Heart right ventricle (tissue), 16 donors: ENCODE results near the gene KCNMB1. TPM values are rescaled to one million over a fixed set of nuclear protein-coding genes. Genes with fewer than 3 reads are reported as not detected.

Experiments
- ATAC-seq, 8 donors: fragments of 200-7000 bp; cut with Tn5 transposase; one replicate each; pipeline ENCODE4 v1.9.1; 2020; ENCODE audit warnings: mild to moderate bottlenecking in 8 of 8, moderate library complexity in 8 of 8, moderate number of reproducible peaks in 1 of 8
- DNase-seq, 2 donors: peaks; one replicate each; pipeline ENCODE4 v3.0.0-alpha.2; 2020
- H3K27ac ChIP-seq, 10 donors: fragments of 200-600 bp; sonication (generic) in 2 of 10; one replicate each; pipeline versions ENCODE4 v1.5.0 to v1.8.0; 2020 to 2022; ENCODE audit warnings: mild to moderate bottlenecking in 3 of 10
- H3K27me3 ChIP-seq, 7 donors: fragments of 200-600 bp; one replicate each; pipeline ENCODE4 v1.8.0; 2021 to 2022; ENCODE audit warnings: mild to moderate bottlenecking in 2 of 7
- H3K36me3 ChIP-seq, 9 donors: fragments of 200-600 bp; sonication (generic) in 1 of 9; one replicate each; pipeline versions ENCODE4 v1.5.0 to v1.8.0; 2020 to 2022; ENCODE audit warnings: mild to moderate bottlenecking in 2 of 9
- H3K4me1 ChIP-seq, 9 donors: fragments of 200-600 bp; sonication (generic) in 1 of 9; one replicate each; pipeline versions ENCODE4 v1.5.0 to v1.8.0; 2020 to 2022; ENCODE audit warnings: mild to moderate bottlenecking in 4 of 9
- H3K4me3 ChIP-seq, 10 donors: fragments of 200-600 bp; sonication (generic) in 2 of 10; one replicate each; pipeline versions ENCODE4 v1.5.0 to v1.8.0; 2020 to 2022; ENCODE audit warnings: mild to moderate bottlenecking in 7 of 10, moderate library complexity in 2 of 10
- H3K9me3 ChIP-seq, 11 donors: fragments of 200-600 bp in 10 of 11; sonication (generic) in 2 of 11; one replicate each; pipeline versions ENCODE4 v1.5.0 to v1.8.0; 2013 to 2022; ENCODE audit warnings: mild to moderate bottlenecking in 2 of 11, control low read depth in 1 of 11, moderate library complexity in 1 of 11
- CTCF ChIP-seq, 9 donors: fragments of 200-600 bp; sonication (generic) in 2 of 9; IDR thresholded peaks; one replicate each; pipeline versions ENCODE4 v1.5.0 to v1.8.0; 2021 to 2022; ENCODE audit warnings: antibody characterized with exemption in 9 of 9, mild to moderate bottlenecking in 5 of 9, moderate library complexity in 1 of 9
- WGBS, 2 donors: extraction: QIAGEN DNeasy Blood & Tissue Kit; methylation state at CpG; one replicate each; pipeline ENCODE4 v1.1.7; 2013; ENCODE audit warnings: inconsistent platforms in 1 of 2; 5-methylcytosine and 5-hydroxymethylcytosine counted together
- intact Hi-C, 10 donors: fragments of 100-400 bp; cut with DNase I; formaldehyde crosslinking; loops; one replicate each; pipeline versions ENCODE4 v1.11.1 to v1.14.2; 2022
- polyA plus RNA-seq, 2 donors: library from polyadenylated mRNA; stranded (reverse); fragments of 200-250 nt; gene quantifications; one replicate each; pipeline ENCODE4 v1.2.3, GENCODE V29; 2013
- total RNA-seq, 10 donors: library from RNA; stranded (reverse); fragmentation: NEBNext Ultra II Directional in 3 of 10; extraction: Animal tissue kit (Norgen Biotek cat#: 25700) in 3 of 10; gene quantifications; one replicate each; pipeline versions ENCODE4 v1.2.1 to v1.2.4, GENCODE V29; 2021 to 2023
- donor health status: Arrhythmogenic right ventricular cardiomyopathy.
- donor health status: ischemic (EF 13 %, LVEDD 7.1; RV severe dilation, severe dysfunction).
- donor health status: healthy with polysubstance abuse.
- donor health status: DM: no; HTN: yes; CAD: no.
- donor health status: DM: no; HTN: no; CAD: no.
- donor health status: ischemic (EF 25% LVEDD 6.9; RV normal size, moderate dysfunction).
- donor health status: ischemic (EF 25% LVEDD 5.7; RV mildly dilated, moderate dysfunction).
- donor health status: healthy.
- donor health status: DM: yes; HTN: yes; CAD: no.
- donor health status: Ischemic cardiomyopathy.
- donor health status: ischemic (EF 35%, LVEDD 5.7; RV mildly dilated, moderate dysfunction).
- donor health status: nonischemic (EF 11% LVEDD 7.7; RV severe dilation, severe dysfunction).
- donor health status: DM: yes; HTN: yes; CAD: no.
- donor health status: PGD.
- donor health status: ischemic (EF 29% LVEDD 5.4; RV normal size, mild dysfunction).
- donor health status: nonischemic (EF 23%, LVEDD 6.1; RV moderate dilation, normal function).

The KCNMB1 gene
- total and polyA plus RNA-seq, 12 donors, result 0.90 to 2.8 (median 1.2) TPM

GRCh38 chr5:170389550-170389892 is 354 bp upstream of the KCNMB1 start:
- ATAC-seq (peak in 6 of 8 donors; percentile 40 to 75 (median 62)), DNase-seq (peak in 1 of 2 donors; percentile 33)
- H3K4me1 ChIP-seq, result peaks cover 0 to 41% (median 16%) of the 10 kb centered on the region in 9 donors
- H3K9me3 ChIP-seq, result no peaks in the 10 kb centered on the region
- H3K27ac ChIP-seq, result peak overlapping the region in 5 of 10 donors; percentile 47 to 76 (median 68)
- no peak for TF ChIP-seq CTCF (IDR thresholded peaks at IDR 0.05)
- peaks cover 0 to 2% (median 0%) of the 10 kb centered on the region in 9 donors for H3K36me3 ChIP-seq
- 58 to 65% methylated on average over 4 of the region's 4 CpGs for WGBS, 2 donors
- H3K4me3 ChIP-seq, result peak overlapping the region in 8 of 10 donors; percentile 23 to 52 (median 42)
- intact Hi-C loops, result no loop called here
- no peaks in the 10 kb centered on the region for H3K27me3 ChIP-seq

DNA sequence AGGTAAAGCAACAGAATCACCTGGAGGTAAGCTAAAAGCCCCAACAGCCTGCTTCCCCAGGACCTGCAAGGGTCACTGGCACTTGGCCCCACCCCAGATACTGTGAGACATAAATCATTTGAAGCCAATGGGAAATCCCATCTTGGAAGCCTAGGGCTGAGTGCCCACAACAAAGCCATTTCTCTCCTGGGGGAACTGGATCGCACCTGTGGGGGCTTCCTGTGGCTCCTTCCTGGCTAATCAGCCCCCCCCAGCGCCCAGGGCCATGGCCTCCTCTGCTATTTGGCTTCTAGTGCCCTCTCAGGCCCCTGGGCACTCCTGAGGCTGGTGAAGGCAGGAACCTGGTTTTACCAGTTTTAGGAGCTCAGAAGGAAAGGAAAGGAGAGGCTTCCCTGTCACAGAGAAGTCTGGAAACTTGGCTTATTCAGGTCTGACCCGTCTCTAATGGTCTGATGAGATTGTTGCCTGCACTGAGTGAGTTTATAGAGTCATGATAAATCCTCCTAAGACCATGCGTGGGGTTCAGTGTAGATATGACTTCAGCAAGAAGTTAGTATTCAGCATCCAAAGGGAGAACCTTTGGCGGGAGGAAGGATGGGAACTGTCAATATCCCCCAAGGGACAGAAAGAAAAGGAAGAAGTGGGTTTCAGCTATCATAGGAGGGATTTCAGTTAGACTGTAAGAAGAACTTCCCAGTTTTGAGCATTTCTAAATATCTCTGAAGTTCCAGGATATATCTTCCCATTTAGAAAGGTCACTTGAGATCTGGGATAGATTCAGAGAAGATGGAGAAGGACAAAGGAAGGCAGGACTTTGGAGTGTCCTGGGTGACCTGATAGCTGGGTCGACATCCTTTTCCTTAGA is 1.2 kb downstream of the KCNMB1 start:
- H3K4me3 ChIP-seq, result peak overlapping the region in 7 of 10 donors; percentile 17 to 52 (median 43)
- no peak for ATAC-seq
- H3K27ac ChIP-seq, result peak overlapping the region in 1 of 10 donors; percentile 76
- DNase-seq, result no peak
- no peaks in the 10 kb centered on the region for H3K9me3 ChIP-seq
- 76% methylated on average over 6 of the region's 6 CpGs for WGBS, 2 donors
- H3K36me3 ChIP-seq, result peaks cover 0 to 8% (median 0%) of the 10 kb centered on the region in 9 donors
- TF ChIP-seq CTCF (IDR thresholded peaks at IDR 0.05), result no peak
- intact Hi-C loops, result no loop called here
- no peaks in the 10 kb centered on the region for H3K27me3 ChIP-seq
- peaks cover 0 to 25% (median 16%) of the 10 kb centered on the region in 9 donors for H3K4me1 ChIP-seq

DNA sequence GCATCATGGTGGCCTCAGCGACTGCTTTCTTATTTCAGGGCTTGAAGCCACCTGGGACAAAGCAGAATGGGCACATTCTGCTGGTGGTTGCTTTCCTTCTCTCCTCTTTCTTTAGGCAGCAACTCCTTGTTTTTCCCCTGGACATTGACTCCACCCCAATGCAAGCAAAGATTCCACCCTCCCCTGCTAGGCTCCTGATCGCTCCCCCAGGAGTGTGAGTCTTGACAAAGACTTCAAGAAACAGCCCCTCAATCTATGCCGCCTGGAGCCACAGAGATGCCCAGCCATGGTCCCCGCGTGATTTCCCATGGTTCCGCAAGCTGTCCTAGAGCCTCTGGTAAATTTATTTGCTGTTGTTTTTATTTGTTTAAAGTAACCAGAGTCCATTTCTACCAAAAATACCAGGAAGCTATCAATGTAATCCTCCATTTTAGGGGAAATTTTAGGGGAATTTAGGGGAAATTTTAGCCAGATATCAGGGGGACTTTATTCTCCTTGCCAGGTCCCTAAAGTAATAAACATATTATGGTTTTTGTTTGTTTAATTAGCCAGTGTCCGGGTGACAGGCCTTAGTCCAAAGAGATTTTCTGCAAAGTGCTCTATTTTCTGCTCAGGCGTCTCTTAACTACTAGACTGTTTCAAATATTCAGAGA is 2.3 kb downstream of the KCNMB1 start:
- DNase-seq (no peak), ATAC-seq (no peak)
- peaks cover 0 to 24% (median 16%) of the 10 kb centered on the region in 9 donors for H3K4me1 ChIP-seq
- H3K36me3 ChIP-seq, result peaks cover 0 to 8% (median 0%) of the 10 kb centered on the region in 9 donors
- no peak overlapping the region for H3K27ac ChIP-seq
- no peaks in the 10 kb centered on the region for H3K9me3 ChIP-seq
- TF ChIP-seq CTCF (IDR thresholded peaks at IDR 0.05), result no peak
- WGBS, 2 donors, result 86 to 91% methylated on average over 8 of the region's 8 CpGs
- H3K4me3 ChIP-seq, result no peak overlapping the region
- no peaks in the 10 kb centered on the region for H3K27me3 ChIP-seq
- intact Hi-C loops, result no loop called here

DNA sequence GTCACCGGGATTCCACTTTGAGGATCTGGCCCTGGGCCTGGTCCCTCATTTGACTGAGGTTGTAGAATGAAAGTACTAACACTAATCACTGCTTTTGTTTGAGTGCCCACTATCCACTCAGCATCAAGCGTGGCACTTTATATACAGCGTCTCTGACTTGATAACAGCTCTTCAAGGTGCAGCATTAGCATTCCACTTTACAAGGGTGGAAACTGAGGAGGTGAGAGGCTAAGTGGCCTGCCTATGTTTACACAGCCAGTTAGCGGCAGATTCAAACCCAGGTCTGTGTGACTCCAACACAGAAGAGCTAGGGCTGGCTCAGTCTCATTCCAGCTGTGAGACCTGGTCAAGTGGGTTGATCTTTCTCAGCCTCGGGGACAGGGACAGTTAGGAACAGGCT is 5.9 kb downstream of the KCNMB1 start:
- H3K36me3 ChIP-seq, result peaks cover 0 to 8% (median 0%) of the 10 kb centered on the region in 9 donors

More for the DNA sequence above, 5.9 kb downstream of the KCNMB1 start:
- ATAC-seq (no peak), DNase-seq (no peak)
- intact Hi-C loops, result no loop called here
- Histone ChIP-seq H3K4me3 (no peak overlapping the region), H3K4me1 (peaks cover 0 to 11% (median under 1%) of the 10 kb centered on the region in 9 donors), H3K27me3 (no peaks in the 10 kb centered on the region), H3K27ac (no peak overlapping the region), H3K9me3 (no peaks in the 10 kb centered on the region)
- 83 to 86% methylated on average over 5 of the region's 5 CpGs for WGBS, 2 donors
- TF ChIP-seq CTCF (IDR thresholded peaks at IDR 0.05), result no peak
